Cardiac muscle cell (in vitro differentiated cells and primary cell): Measurements from ENCODE around the gene HSD3B7. TPM values are rescaled to one million over a fixed set of nuclear protein-coding genes. Genes with fewer than 3 reads are reported as not detected.
A peak's percentile ranks its signal among the peaks of the same experiment; 100 is the strongest.

ENCODE experiments used
- DNase-seq, 2 donors: peaks; one replicate each; pipeline versions ENCODE4 v3.0.0 to v3.0.0-alpha.2; 2010 to 2017; ENCODE audit warnings: low read depth in 1 of 2, low spot score in 1 of 2
- H3K27ac ChIP-seq: fragments of 200-600 bp; sonication (generic); 2 replicates; pipeline ENCODE4 v1.5.1; 2016
- H3K27me3 ChIP-seq: fragments of 200-600 bp; sonication (generic); 2 replicates; pipeline ENCODE4 v1.6.0; 2016; ENCODE audit warnings: control low read depth
- H3K36me3 ChIP-seq: fragments of 200-600 bp; sonication (generic); 2 replicates; pipeline ENCODE4 v1.5.1; 2016; ENCODE audit warnings: control low read depth
- H3K4me1 ChIP-seq: fragments of 200-600 bp; sonication (generic); 2 replicates; pipeline ENCODE4 v1.8.1; 2017; ENCODE audit warnings: low read depth, mild to moderate bottlenecking, mixed run types
- H3K4me3 ChIP-seq: fragments of 200-600 bp; sonication (generic); 2 replicates; pipeline ENCODE4 v1.5.1; 2016; ENCODE audit warnings: mild to moderate bottlenecking
- H3K9me3 ChIP-seq: fragments of 200-600 bp; sonication (generic); 2 replicates; pipeline ENCODE4 v1.5.1; 2017; ENCODE audit warnings: low read depth, mild to moderate bottlenecking, control low read depth
- polyA plus RNA-seq: library from polyadenylated mRNA; unstranded; fragments of >200 nt; fragmentation: Nextera tagmentation; extraction: Ambion mirVana; gene quantifications from 2 replicates; pipeline ENCODE4 v1.2.1, GENCODE V29; 2016
- total RNA-seq: library from RNA; depleted of rRNA; stranded (reverse); fragments of >200 nt; gene quantifications from 2 replicates; pipeline ENCODE4 v1.2.3, GENCODE V29; 2016
- TF ChIP-seq, protein P1 (sequence below): IDR thresholded peaks from 2 replicates; pipeline ENCODE4 v1.5.1; 2012; ENCODE audit warnings: low read depth, mild to moderate bottlenecking, low read length

The HSD3B7 gene
- total and polyA plus RNA-seq, 2 experiments from 2014 or later, result 5.8 to 8.5 TPM

DNA sequence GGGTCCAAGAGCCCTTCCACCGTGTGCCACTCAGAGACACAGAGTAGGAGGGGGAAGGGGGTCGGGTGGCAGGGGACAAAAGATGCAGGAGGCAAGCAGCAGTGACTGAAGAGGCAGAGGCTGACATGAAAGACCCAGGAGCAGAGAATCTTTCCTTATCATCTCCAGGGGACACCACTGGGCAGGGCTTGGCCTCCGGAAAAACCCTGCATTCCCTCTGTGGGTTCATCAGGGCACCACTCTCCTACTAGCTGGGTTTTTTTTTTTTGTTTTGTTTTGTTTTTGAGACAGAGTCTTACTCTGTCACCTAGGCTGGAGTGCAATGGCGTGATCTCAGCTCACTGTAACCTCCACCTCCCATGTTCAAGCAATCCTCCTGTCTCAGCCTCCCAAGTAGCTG, 46.3 kb downstream of the HSD3B7 start:
- Histone ChIP-seq H3K4me3 (no peak overlapping the region), H3K4me1 (no peaks in the 10 kb centered on the region), H3K27me3 (no peaks in the 10 kb centered on the region), H3K27ac (no peak overlapping the region), H3K36me3 (peaks cover 3% of the 10 kb centered on the region), H3K9me3 (no peaks in the 10 kb centered on the region)
- TF ChIP-seq, protein P1, sequence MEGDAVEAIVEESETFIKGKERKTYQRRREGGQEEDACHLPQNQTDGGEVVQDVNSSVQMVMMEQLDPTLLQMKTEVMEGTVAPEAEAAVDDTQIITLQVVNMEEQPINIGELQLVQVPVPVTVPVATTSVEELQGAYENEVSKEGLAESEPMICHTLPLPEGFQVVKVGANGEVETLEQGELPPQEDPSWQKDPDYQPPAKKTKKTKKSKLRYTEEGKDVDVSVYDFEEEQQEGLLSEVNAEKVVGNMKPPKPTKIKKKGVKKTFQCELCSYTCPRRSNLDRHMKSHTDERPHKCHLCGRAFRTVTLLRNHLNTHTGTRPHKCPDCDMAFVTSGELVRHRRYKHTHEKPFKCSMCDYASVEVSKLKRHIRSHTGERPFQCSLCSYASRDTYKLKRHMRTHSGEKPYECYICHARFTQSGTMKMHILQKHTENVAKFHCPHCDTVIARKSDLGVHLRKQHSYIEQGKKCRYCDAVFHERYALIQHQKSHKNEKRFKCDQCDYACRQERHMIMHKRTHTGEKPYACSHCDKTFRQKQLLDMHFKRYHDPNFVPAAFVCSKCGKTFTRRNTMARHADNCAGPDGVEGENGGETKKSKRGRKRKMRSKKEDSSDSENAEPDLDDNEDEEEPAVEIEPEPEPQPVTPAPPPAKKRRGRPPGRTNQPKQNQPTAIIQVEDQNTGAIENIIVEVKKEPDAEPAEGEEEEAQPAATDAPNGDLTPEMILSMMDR, result no peak
- DNase-seq, result no peak

DNA sequence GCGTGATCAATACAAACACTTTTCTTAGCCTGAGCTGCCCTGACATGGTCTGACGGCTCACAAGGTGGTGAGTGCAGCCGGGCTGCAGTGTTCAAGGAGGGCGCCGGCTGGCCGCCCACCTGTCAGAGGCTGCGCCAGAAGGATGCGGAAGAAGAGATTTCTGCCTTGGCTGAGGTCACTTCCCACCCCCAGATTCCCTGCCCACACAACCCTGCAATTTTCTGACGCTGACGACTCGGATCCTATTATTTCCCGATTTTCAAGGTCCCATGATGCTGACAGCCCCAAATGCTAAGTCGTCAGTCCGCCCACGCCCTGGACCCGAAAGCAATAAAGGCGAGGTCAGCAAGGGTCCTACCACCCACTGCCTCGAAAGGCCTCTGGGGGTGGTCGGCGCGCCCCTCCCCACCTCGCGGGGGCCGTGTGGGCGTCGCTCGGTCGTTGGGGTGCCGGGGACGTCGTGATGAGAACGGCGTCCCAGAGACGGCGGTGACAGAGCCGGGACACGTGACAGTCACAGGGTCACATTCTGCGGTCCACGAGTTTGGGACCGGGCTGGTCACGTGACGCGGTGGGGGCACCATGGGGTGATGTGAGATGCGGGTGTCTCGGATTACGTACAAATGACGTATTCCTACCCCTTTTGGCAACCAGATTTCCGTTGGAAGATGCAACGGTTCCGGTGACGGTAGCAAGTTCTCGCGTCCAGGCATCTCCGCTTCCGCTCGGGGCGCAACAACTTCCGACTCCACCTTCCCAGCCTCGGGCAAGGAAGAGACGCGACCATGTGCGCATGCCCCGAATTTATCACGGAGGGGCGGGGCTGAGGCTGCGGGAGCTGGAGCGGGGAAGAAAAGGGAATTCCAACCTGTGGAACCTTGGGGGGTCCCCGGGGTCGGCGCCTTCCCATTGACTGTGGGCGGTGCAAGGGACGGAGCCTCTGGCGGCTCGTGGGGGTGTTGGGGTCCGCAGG, 48.0 kb downstream of the HSD3B7 start, which contains the start of gene STX4:
Gene STX4, plus strand, starts transcription at position 823 of the 973 bp plus-strand sequence. CDS start 248 bp downstream, outside the sequence.
- Histone ChIP-seq H3K36me3 (peaks cover 3% of the 10 kb centered on the region), H3K4me3 (peak within 1 kb of the TSS; percentile 75), H3K4me1 (no peaks in the 10 kb centered on the region), H3K27me3 (no peaks in the 10 kb centered on the region), H3K27ac (peak within 1 kb of the TSS; percentile 87), H3K9me3 (no peaks in the 10 kb centered on the region)
- DNase-seq, result peak; percentile 96 to 98
- TF ChIP-seq, protein P1, result no peak

DNA sequence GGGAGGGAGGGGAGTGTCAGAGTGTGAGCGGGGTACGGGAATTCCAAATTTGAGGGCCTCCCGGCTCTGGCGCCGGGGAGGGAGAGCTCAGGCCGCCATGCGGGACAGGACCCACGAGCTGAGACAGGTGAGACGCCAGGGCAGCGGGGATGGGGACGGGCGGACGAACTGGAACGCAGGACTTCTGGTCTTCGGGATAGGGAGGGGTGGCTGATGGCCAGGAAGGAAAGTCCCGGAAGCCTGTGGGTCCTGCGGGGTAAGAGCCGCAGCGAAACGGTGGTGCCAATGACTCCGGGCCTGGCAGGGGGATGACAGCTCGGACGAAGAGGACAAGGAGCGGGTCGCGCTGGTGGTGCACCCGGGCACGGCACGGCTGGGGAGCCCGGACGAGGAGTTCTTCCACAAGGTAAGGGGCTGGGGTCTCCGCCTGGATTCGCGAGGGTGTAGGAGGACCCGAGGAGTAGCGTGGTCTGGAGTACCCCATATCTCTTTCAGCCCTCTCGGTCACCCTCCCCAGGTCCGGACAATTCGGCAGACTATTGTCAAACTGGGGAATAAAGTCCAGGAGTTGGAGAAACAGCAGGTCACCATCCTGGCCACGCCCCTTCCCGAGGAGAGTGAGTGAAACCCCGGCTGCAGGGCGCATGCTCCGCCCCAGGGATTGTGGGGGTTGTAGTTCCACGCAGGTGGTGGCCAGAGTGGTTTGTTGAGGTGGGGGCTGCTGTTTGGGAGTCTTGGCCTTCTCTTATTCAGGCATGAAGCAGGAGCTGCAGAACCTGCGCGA, 48.9 kb downstream of the HSD3B7 start:
- no peaks in the 10 kb centered on the region for H3K9me3 ChIP-seq
- H3K27me3 ChIP-seq, result no peaks in the 10 kb centered on the region
- peak overlapping the region; percentile 87 for H3K27ac ChIP-seq
- no peaks in the 10 kb centered on the region for H3K4me1 ChIP-seq
- peak; percentile 83 to 88 for DNase-seq
- TF ChIP-seq, protein P1, result no peak
- peaks cover 3% of the 10 kb centered on the region for H3K36me3 ChIP-seq
- peak overlapping the region; percentile 75 for H3K4me3 ChIP-seq

DNA sequence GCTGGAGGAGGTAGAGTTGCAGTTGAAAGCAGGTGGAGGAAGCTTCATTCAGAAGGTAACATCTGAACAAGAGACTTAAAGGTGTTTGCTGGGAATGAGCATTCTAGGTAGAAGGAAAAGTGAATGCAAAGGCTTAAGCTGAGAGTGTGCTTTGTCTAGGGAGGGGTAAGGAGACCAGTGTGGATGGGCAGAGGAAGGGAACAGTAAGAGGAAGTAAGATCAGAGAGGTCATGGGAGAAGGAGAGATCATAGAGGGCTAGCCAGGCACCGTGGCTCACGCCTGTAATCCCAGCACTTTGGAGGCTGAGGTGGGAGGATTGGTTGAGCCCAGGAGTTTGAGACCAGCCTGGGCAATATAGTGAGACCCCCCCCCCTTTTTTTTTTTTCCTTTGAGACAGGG, 51.7 kb downstream of the HSD3B7 start:
- Histone ChIP-seq H3K4me1 (no peaks in the 10 kb centered on the region), H3K27ac (no peak overlapping the region), H3K36me3 (peaks cover 8% of the 10 kb centered on the region), H3K27me3 (no peaks in the 10 kb centered on the region), H3K9me3 (no peaks in the 10 kb centered on the region), H3K4me3 (no peak overlapping the region)
- TF ChIP-seq, protein P1, result no peak
- no peak for DNase-seq

Other genes with a start within 250 kb of the HSD3B7 start
- gene PHKG2, start 236.8 kb upstream of the HSD3B7 start, total RNA-seq, result 29.7 and 35.1 TPM in 2 replicates
- gene PHKG2, start 236.8 kb upstream of the HSD3B7 start, polyA plus RNA-seq, result 52.1 and 57.0 TPM in 2 replicates
- gene CFAP119, start 223.1 kb upstream of the HSD3B7 start, total RNA-seq, result 7.1 and 9.1 TPM in 2 replicates
- gene CFAP119, start 223.1 kb upstream of the HSD3B7 start, polyA plus RNA-seq, result 7.4 and 16.4 TPM in 2 replicates
- 91.8 and 104 TPM in 2 replicates for gene RNF40, start 222.9 kb upstream of the HSD3B7 start, total RNA-seq
- gene RNF40, start 222.9 kb upstream of the HSD3B7 start, polyA plus RNA-seq, result 64.5 and 76.3 TPM in 2 replicates
- 41.7 and 50.9 TPM in 2 replicates for gene ZNF629, start 198.0 kb upstream of the HSD3B7 start, total RNA-seq
- gene ZNF629, start 198.0 kb upstream of the HSD3B7 start, polyA plus RNA-seq, result 20.1 and 22.2 TPM in 2 replicates
- 39.8 and 53.0 TPM in 2 replicates for gene BCL7C, start 91.1 kb upstream of the HSD3B7 start, total RNA-seq
- gene BCL7C, start 91.1 kb upstream of the HSD3B7 start, polyA plus RNA-seq, result 50.5 and 60.6 TPM in 2 replicates
- gene CTF1, start 88.6 kb upstream of the HSD3B7 start, total RNA-seq, result 4.9 and 5.0 TPM in 2 replicates
- 14.0 and 23.4 TPM in 2 replicates for gene CTF1, start 88.6 kb upstream of the HSD3B7 start, polyA plus RNA-seq
- gene FBXL19, start 61.6 kb upstream of the HSD3B7 start, total RNA-seq, result 55.1 and 60.0 TPM in 2 replicates
- 3.9 and 4.0 TPM in 2 replicates for gene FBXL19, start 61.6 kb upstream of the HSD3B7 start, polyA plus RNA-seq
- gene ORAI3, start 36.1 kb upstream of the HSD3B7 start, total RNA-seq, result 88.5 and 123 TPM in 2 replicates
- gene ORAI3, start 36.1 kb upstream of the HSD3B7 start, polyA plus RNA-seq, result 94.5 and 101 TPM in 2 replicates
- gene SETD1A, start 27.5 kb upstream of the HSD3B7 start, total RNA-seq, result 10.4 and 32.3 TPM in 2 replicates
- 1.9 and 4.4 TPM in 2 replicates for gene SETD1A, start 27.5 kb upstream of the HSD3B7 start, polyA plus RNA-seq
- gene STX1B, start 25.4 kb downstream of the HSD3B7 start, total RNA-seq, result 8.1 and 13.7 TPM in 2 replicates
- gene STX1B, start 25.4 kb downstream of the HSD3B7 start, polyA plus RNA-seq, result 5.6 and 8.0 TPM in 2 replicates
- gene STX4, start 48.4 kb downstream of the HSD3B7 start, total RNA-seq, result 25.3 and 26.7 TPM in 2 replicates
- gene STX4, start 48.4 kb downstream of the HSD3B7 start, polyA plus RNA-seq, result 48.3 and 53.2 TPM in 2 replicates
- 16.2 and 18.2 TPM in 2 replicates for gene ZNF668, start 89.0 kb downstream of the HSD3B7 start, total RNA-seq
- 7.4 and 10.0 TPM in 2 replicates for gene ZNF668, start 89.0 kb downstream of the HSD3B7 start, polyA plus RNA-seq
- 20.3 and 32.6 TPM in 2 replicates for gene ZNF646, start 89.2 kb downstream of the HSD3B7 start, total RNA-seq
- gene ZNF646, start 89.2 kb downstream of the HSD3B7 start, polyA plus RNA-seq, result 7.1 and 8.5 TPM in 2 replicates
- 2.7 and 5.8 TPM in 2 replicates for gene PRSS53, start 103.7 kb downstream of the HSD3B7 start, total RNA-seq
- gene PRSS53, start 103.7 kb downstream of the HSD3B7 start, polyA plus RNA-seq, result 0.35 and 0.94 TPM in 2 replicates
- gene VKORC1, start 109.6 kb downstream of the HSD3B7 start, total RNA-seq, result 146 and 148 TPM in 2 replicates
- gene VKORC1, start 109.6 kb downstream of the HSD3B7 start, polyA plus RNA-seq, result 161 and 188 TPM in 2 replicates
- 109 and 121 TPM in 2 replicates for gene BCKDK, start 123.2 kb downstream of the HSD3B7 start, total RNA-seq
- gene BCKDK, start 123.2 kb downstream of the HSD3B7 start, polyA plus RNA-seq, result 147 and 151 TPM in 2 replicates
- 88.8 and 112 TPM in 2 replicates for gene KAT8, start 132.5 kb downstream of the HSD3B7 start, total RNA-seq
- gene KAT8, start 132.5 kb downstream of the HSD3B7 start, polyA plus RNA-seq, result 63.0 and 80.6 TPM in 2 replicates
- 11.6 TPM in 2 replicates for gene PRSS8, start 150.5 kb downstream of the HSD3B7 start, total RNA-seq
- gene PRSS8, start 150.5 kb downstream of the HSD3B7 start, polyA plus RNA-seq, result 19.5 and 22.5 TPM in 2 replicates
- gene PRSS36, start 164.9 kb downstream of the HSD3B7 start, total RNA-seq, result 0.63 and 1.1 TPM in 2 replicates
- 1.8 and 3.3 TPM in 2 replicates for gene PRSS36, start 164.9 kb downstream of the HSD3B7 start, polyA plus RNA-seq
- 40.6 and 54.4 TPM in 2 replicates for gene FUS, start 194.9 kb downstream of the HSD3B7 start, total RNA-seq
- gene FUS, start 194.9 kb downstream of the HSD3B7 start, polyA plus RNA-seq, result 386 and 618 TPM in 2 replicates
- gene PYCARD, start 217.6 kb downstream of the HSD3B7 start, total RNA-seq, result 1.4 and 2.7 TPM in 2 replicates
- gene PYCARD, start 217.6 kb downstream of the HSD3B7 start, polyA plus RNA-seq, result 2.3 and 5.2 TPM in 2 replicates
- 0.21 and 0.51 TPM in 2 replicates for gene TRIM72, start 228.9 kb downstream of the HSD3B7 start, total RNA-seq
- gene TRIM72, start 228.9 kb downstream of the HSD3B7 start, polyA plus RNA-seq, result not detected in 2 replicates
- gene PYDC1, start 231.9 kb downstream of the HSD3B7 start, total RNA-seq, result not detected in 2 replicates
- 0.30 TPM in 1 of 2 replicates, not detected in the other for gene PYDC1, start 231.9 kb downstream of the HSD3B7 start, polyA plus RNA-seq